ENCODE data around the gene STAT2. TPM values are rescaled to one million over a fixed set of nuclear protein-coding genes. Genes with fewer than 3 reads are reported as not detected.

Gene STAT2
- polyA plus RNA-seq, 3 donors = 109 to 251 (median 142) TPM

DNA sequence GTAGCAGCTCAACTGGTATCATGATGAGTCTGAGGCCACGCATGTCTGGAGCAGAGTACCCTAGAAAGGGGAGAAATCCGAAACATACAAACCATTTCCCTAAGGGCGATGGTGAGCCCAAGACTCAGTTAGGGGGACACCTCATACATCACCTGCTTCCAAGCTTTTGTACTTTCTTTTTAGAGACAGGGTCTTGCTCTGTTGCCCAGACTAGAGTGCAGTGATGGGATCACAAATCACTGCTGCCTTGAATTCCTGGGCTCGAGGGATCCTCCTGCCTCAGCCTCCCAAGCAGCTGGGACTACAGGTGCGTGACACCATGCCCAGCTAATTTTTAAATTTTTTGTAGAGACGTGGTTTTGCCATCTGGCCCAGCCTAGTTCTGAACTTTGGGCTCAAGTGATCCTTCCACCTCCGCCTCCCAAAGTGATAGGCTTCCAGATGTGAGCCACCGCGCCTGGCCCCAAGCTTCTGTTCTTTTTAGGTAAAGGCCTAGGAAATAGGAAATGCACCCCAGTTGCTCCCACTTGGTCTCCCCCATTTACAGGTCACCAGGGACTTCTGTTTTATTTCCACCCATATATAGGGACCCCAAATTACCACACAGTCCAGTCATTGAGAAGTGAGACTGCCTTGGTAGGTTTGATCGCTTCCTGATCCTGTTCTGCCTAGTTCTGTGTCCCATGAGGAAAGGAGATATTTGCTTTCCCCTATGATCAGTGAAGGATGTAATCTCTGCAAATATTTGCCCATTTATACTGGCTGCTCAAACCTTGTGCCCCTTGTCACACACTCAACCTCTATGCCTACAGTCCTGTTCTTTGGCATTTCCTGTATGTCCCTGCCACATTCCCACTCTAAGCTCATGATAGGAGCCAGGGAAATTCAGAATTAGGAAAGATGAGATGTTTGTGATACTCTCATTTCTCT lies 2.5 kb upstream of the STAT2 start, which contains the start of gene APOF:
Gene APOF (minus strand): TSS at position 728 of the 930 bp plus-strand sequence. CDS start 112 bp downstream, at position 616.
- H3K36me3 ChIP-seq (replicated peaks in 1 of 2; ENCODE audit: control insufficient read depth in 1 of 2, insufficient read depth in 2 of 2, low read length in 2 of 2) = no peaks in the 10 kb centered on the region
- H3K4me1 ChIP-seq (ENCODE audit: control insufficient read depth in 1 of 2, insufficient read depth in 2 of 2, low read length in 2 of 2) = peaks cover 19 to 23% of the 10 kb centered on the region in 2 donors
- Mint-ChIP-seq H3K36me3 (peaks cover 1 to 7% of the 10 kb centered on the region in 2 donors), H3K4me3 (no peak within 1 kb of the TSS), H3K4me1 (peaks cover 26% of the 10 kb centered on the region), H3K9me3 (no peaks in the 10 kb centered on the region), H3K27me3 (ENCODE audit: low read depth in 3 of 3) (peaks cover 0 to 2% (median 1%) of the 10 kb centered on the region in 3 donors), H3K27ac (peak within 1 kb of the TSS in 1 of 7 donors; percentile 21)
- H3K4me2 ChIP-seq (replicated peaks; ENCODE audit: extremely low read depth, low read length, poor library complexity, severe bottlenecking) = no peak within 1 kb of the TSS
- WGBS (ENCODE audit: insufficient coverage) = 95% methylated on average over 3 of the region's 10 CpGs
- TF ChIP-seq, protein P1, sequence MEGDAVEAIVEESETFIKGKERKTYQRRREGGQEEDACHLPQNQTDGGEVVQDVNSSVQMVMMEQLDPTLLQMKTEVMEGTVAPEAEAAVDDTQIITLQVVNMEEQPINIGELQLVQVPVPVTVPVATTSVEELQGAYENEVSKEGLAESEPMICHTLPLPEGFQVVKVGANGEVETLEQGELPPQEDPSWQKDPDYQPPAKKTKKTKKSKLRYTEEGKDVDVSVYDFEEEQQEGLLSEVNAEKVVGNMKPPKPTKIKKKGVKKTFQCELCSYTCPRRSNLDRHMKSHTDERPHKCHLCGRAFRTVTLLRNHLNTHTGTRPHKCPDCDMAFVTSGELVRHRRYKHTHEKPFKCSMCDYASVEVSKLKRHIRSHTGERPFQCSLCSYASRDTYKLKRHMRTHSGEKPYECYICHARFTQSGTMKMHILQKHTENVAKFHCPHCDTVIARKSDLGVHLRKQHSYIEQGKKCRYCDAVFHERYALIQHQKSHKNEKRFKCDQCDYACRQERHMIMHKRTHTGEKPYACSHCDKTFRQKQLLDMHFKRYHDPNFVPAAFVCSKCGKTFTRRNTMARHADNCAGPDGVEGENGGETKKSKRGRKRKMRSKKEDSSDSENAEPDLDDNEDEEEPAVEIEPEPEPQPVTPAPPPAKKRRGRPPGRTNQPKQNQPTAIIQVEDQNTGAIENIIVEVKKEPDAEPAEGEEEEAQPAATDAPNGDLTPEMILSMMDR (IDR thresholded peaks at IDR 0.05) = no peak
- DNase-seq = no peak
- peak within 1 kb of the TSS; percentile 36 for H2AFZ ChIP-seq (ENCODE audit: insufficient read depth, low read depth, low read length, poor library complexity, severe bottlenecking)
- intact Hi-C loops (cut with micrococcal nuclease) = loop anchor here (5.0 to 10.0 kb wide), 3 partner anchors 45 to 102 kb away; partner anchors contain the start of genes CNPY2 (in 2 of the 2), MIP (in 1 of the 2) and SPRYD4 (in 1 of the 2)
- peaks cover 29% of the 10 kb centered on the region for H3K79me2 ChIP-seq (ENCODE audit: insufficient read depth, low read length)
- no peak within 1 kb of the TSS for H3K4me3 ChIP-seq (replicated peaks in 1 of 3; ENCODE audit: low read depth in 2 of 3, low read length in 3 of 3)
- H3K9ac ChIP-seq (ENCODE audit: insufficient read depth, low read length, poor library complexity, severe bottlenecking) = no peak within 1 kb of the TSS
- H3K27ac ChIP-seq (ENCODE audit: low read depth in 1 of 2, low read length in 2 of 2) = no peak within 1 kb of the TSS
- H4K20me1 ChIP-seq (ENCODE audit: insufficient read depth, low read length) = peaks cover 15% of the 10 kb centered on the region
- no peaks in the 10 kb centered on the region for H3K9me3 ChIP-seq (replicated peaks in 1 of 2; ENCODE audit: control insufficient read depth in 1 of 2, insufficient read depth in 1 of 2, low read length in 2 of 2)
- H3K27me3 ChIP-seq (ENCODE audit: control insufficient read depth in 2 of 2, insufficient read depth in 2 of 2, low read length in 2 of 2) = no peaks in the 10 kb centered on the region

DNA sequence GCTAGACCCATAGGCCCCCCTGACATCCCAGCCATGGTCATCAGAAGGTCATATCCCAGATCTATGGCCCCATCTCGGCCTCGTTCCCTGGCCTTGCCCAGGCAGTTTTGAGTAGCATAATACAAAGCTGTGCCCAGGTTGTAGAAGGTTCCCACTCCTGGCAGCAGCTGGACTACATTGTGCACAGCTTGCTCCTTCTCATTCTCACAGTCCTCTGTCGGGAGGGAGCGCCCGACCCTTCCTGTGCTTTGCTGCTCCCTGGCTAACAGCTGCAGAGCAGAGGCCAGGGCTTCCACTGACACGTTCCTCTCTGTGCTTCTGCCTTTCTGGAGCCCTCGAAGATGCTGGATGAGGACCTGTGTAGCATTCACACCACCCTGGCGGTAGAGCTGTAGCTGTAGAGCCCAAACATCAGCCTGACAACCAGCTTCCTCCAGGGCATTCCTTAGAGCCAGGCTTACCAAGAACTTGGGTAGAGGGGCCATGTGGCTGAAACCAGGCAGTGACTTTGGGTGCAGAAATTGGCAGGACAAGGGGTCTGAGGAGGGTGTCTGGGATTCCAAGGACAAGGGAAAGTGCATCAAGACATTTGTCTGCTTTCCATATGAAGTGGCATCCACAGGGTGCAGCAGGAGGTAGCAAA lies 1.7 kb upstream of the STAT2 start:
- Histone ChIP-seq H3K9me3 (replicated peaks in 1 of 2; ENCODE audit: control insufficient read depth in 1 of 2, insufficient read depth in 1 of 2, low read length in 2 of 2) (no peaks in the 10 kb centered on the region), H3K36me3 (replicated peaks in 1 of 2; ENCODE audit: control insufficient read depth in 1 of 2, insufficient read depth in 2 of 2, low read length in 2 of 2) (no peaks in the 10 kb centered on the region), H3K4me1 (ENCODE audit: control insufficient read depth in 1 of 2, insufficient read depth in 2 of 2, low read length in 2 of 2) (peaks cover 19 to 23% of the 10 kb centered on the region in 2 donors), H3K9ac (ENCODE audit: insufficient read depth, low read length, poor library complexity, severe bottlenecking) (no peak overlapping the region), H3K79me2 (ENCODE audit: insufficient read depth, low read length) (peaks cover 37% of the 10 kb centered on the region), H3K4me2 (replicated peaks; ENCODE audit: extremely low read depth, low read length, poor library complexity, severe bottlenecking) (no peak overlapping the region), H3K4me3 (replicated peaks in 1 of 3; ENCODE audit: low read depth in 2 of 3, low read length in 3 of 3) (no peak overlapping the region), H3K27ac (ENCODE audit: low read depth in 1 of 2, low read length in 2 of 2) (peak overlapping the region in 1 of 2 donors; percentile 89), H2AFZ (ENCODE audit: insufficient read depth, low read depth, low read length, poor library complexity, severe bottlenecking) (peak overlapping the region; percentile 36), H3K27me3 (ENCODE audit: control insufficient read depth in 2 of 2, insufficient read depth in 2 of 2, low read length in 2 of 2) (no peaks in the 10 kb centered on the region), H4K20me1 (ENCODE audit: insufficient read depth, low read length) (peaks cover 23% of the 10 kb centered on the region)
- no peak for DNase-seq
- intact Hi-C loops (cut with micrococcal nuclease) = loop anchor here (2.0 to 10.0 kb wide), 4 partner anchors 44 to 103 kb away; partner anchors contain the start of genes CNPY2 (in 2 of the 2), CS (in 1 of the 2), MIP (in 1 of the 2) and SPRYD4 (in 1 of the 2)
- H3K9me3 Mint-ChIP-seq = no peaks in the 10 kb centered on the region
- peak overlapping the region in 4 of 7 donors; percentile 21 to 96 (median 72) for H3K27ac Mint-ChIP-seq
- WGBS (ENCODE audit: insufficient coverage) = 93% methylated on average over 8 of the region's 8 CpGs
- peaks cover 3 to 8% of the 10 kb centered on the region in 2 donors for H3K36me3 Mint-ChIP-seq
- peaks cover 0 to 2% (median 1%) of the 10 kb centered on the region in 3 donors for H3K27me3 Mint-ChIP-seq (ENCODE audit: low read depth in 3 of 3)
- H3K4me3 Mint-ChIP-seq = no peak overlapping the region
- H3K4me1 Mint-ChIP-seq = peaks cover 26% of the 10 kb centered on the region
- TF ChIP-seq, protein P1 (IDR thresholded peaks at IDR 0.05) = no peak
